DMS 273 (cell line): ENCODE measurements around the gene SPECC1.
A peak's percentile ranks its signal among the peaks of the same experiment; 100 is the strongest.
"Not testable (repeated sequence)": the region's sequence is repeated elsewhere in the genome, so short reads cannot be mapped to it uniquely, and the experiment has no call there.

Experiments used
- DNase-seq: peaks from one replicate; lab custom pipeline; 2025; ENCODE audit not compliant: unreplicated experiment; lab: John Stamatoyannopoulos, UW

The SPECC1 gene

DNA sequence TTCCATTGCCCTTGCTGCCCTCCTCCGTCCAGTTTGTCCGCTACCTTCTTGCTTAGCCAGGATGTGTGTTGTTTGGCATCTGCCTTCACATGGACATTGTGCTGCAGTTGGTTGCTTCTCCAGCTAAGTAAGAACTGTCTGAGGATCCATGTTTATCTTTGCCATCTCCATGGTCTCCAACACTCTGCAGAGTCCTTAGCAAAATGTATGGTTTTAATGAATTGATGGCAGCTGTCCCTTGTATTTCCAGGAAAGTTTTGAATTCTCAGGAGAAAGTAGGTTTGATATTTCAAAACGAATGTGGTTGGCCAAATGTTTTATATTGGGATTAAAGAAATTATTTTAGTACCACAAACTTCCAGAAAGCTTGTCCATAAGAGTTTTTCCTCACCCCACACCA lies 160.9 kb downstream of the SPECC1 start:
- no peak for DNase-seq

DNA sequence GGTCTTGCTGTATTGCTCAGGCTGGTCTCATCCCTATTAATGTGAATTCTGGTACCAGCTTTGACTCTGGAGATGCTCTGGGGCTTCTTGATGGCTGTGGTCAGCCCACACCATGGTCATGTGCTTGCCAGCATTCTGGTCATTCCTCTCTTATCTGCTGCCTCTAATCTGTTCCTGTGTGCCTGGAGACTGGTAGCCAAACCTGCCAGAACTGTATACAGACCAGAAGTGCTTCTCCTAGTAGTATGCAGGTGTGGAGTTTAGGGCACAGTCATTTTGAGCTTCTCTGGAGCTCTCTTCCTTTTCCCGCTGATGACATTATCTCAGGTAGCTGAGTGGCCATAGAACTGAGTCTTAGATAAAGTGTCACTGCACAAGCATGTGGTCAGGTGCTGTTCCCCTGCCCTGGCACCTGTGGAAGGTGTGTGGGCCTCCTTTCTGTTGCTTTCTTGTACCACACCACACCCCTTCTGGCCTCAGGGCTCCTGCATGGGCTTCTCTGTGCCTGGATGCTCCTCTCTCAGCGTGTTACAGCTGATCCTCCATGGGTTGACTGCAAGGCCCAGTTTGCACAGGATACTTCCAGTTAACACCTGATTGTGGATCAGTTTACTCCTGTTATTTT lies 162.7 kb downstream of the SPECC1 start:
- DNase-seq = no peak

DNA sequence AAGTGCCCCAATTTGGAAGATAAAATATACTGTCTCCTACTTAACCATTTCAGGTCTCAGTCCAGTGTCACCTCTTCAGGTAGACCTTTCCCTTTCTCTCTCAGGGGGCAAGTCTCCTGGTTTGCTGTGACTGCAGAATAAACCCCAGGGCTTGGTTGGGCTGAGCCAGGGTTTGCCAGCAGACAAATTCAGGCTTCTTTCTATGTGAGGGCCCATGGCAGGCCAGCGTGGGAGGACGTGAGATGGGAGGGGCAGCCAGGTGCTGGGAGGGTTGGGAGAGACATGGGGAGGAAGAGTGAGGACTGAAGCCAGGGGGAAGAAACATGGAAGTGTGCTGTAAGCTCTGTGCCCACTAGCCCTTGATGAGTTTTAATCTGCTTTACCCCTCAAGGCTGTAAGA lies 163.2 kb downstream of the SPECC1 start:
- DNase-seq = no peak

GRCh38 chr17:20173091-20173490 lies 163.9 kb downstream of the SPECC1 start:
- no peak for DNase-seq

GRCh38 chr17:20174588-20175265 lies 165.6 kb downstream of the SPECC1 start:
- no peak for DNase-seq

- no peak for DNase-seq
These were observed 169.9 kb downstream of the SPECC1 start for GRCh38 chr17:20179041-20179440.

- DNase-seq = no peak
These were observed 171.5 kb downstream of the SPECC1 start for GRCh38 chr17:20180661-20181060.

GRCh38 chr17:20184181-20184580 lies 175.0 kb downstream of the SPECC1 start:
- no peak for DNase-seq

GRCh38 chr17:20184977-20185619 lies 175.9 kb downstream of the SPECC1 start:
- no peak for DNase-seq

GRCh38 chr17:20187049-20187448 lies 177.9 kb downstream of the SPECC1 start:
- no peak for DNase-seq

GRCh38 chr17:20189302-20189701 lies 180.1 kb downstream of the SPECC1 start:
- DNase-seq = peak; percentile 53

DNA sequence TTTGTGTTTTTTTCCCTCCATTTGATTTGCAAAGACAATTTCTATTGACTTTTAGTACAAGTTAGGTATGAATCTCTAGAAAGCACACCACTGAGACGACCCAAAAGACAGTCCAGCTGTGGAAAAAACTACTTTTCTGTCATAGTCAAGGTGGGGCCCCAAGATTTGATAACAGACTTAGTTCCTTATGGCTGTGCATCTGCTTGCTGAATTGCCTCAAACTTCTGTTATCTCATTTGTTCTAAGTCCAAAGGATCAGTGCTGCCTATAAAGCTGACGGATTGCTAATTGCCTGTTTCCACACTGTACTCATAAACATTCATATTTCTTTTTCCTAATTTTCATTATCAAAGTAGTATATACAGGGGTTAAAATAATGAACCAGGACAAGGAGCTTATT lies 180.8 kb downstream of the SPECC1 start:
- DNase-seq = peak; percentile 50

- DNase-seq = no peak
These were observed 181.4 kb downstream of the SPECC1 start for GRCh38 chr17:20190605-20191004.

DNA sequence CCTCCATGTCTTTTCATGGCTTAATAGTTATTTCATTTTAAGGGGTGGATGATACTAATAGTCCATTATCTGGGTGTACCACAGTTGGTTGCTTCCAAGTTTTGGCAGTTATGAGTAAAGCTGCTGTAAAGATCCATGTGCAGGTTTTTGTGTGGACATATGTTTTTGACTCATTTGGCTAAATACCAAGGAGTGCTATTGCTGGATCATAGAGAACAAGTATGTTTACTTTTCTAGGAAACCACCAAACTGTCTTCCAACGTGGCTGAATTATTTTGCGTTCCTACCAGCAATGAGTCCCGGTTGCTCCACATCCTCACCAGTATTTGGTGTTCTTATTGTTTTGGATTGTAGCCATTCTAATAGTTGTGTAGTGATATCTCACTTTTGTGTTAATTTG lies 181.9 kb downstream of the SPECC1 start:
- DNase-seq = peak; percentile 58

- not testable (repeated sequence) for DNase-seq
These were observed 187.1 kb downstream of the SPECC1 start for GRCh38 chr17:20196286-20196685.

DNA sequence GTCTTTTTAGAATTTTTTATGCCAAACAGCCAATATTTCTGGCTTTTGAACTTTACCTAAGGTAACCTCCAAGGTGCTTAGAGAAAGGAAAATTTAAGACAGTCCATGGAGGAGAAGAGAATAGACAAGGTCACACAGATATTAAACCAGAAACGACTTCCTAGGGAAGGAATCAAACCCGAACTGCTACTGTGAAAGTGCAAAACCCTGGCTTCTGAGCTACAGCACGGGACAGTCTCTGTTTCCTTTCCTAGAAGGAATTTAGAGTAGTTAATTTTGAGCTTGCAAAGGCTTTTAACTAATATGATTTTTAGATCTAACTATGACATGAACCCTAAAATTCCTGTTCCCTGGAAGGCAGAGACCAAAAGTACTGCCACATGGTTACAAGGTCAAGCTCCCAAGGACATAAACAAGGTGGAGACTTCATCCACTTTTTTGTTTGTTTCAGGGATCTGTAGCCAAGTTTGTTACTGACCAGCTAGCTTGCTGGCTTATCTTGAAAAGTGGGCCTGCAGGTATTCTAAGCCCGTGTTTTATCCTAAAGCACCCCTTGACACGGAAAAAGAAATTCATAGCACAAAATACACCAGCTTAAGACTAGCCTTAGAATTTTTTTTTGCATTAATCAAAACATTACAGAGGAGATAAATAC lies 188.2 kb downstream of the SPECC1 start:
- no peak for DNase-seq

DNA sequence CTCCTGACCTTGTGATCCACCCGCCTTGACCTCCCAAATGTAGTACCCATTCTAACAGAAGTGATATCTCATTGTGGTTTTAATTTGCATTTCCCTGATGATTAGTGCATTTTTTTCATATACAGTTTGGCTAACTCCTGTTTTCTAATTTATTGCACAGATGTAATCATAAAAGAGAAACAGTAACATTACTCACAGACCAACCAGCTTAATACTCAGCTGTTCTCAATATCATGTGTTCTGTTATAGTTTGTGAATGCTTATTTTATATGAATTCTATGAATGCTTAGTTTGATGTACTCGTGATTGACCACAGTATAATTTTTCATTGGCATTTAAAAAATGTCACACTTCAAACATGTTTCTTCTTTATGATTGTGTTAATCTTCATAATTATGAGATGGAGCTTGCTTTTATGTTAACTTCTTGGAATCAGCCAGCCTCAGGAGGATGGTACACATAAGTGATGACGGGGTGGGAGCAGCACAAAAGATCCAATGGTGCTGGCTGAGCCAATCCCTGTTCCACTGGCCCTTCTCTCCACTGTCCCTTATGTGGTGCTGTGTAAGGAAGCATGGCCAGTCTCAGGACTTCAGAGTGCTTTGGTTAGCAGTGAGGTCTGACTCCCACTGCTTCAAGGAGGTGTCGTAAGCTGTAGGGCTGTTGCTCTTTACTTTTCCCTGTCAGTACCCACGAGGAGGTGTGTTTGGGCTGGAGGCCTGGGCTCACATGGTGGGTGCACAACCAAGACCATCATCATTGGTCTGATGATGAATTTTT lies 191.0 kb downstream of the SPECC1 start:
- no peak for DNase-seq

GRCh38 chr17:20200865-20201458 lies 191.8 kb downstream of the SPECC1 start:
- DNase-seq = no peak

DNA sequence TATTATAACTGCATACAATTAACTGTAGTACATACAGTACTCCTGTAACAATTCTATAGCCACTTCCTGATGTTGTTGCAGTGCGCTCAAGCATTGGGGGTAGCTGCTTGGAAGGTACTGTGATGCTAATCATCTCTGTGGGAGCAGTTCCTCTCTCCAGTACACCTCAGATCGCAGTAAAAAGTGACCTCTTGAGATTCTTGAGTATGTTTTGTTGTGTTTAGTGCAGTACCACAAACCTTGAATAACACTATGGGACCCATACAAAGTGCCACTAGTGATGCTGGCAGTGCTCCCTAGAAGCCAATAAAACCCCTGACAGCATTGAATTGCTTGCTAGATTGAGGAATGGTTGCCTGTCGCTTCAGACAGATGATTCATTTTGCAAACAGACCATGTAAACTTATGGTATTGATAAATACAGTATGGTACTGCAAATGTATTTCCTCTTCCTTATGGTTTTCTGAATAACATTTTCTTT lies 193.0 kb downstream of the SPECC1 start:
- DNase-seq = no peak

GRCh38 chr17:20203018-20203417 lies 193.9 kb downstream of the SPECC1 start:
- no peak for DNase-seq
